ENCODE data around the gene VPS13D. TPM values are rescaled to one million over a fixed set of nuclear protein-coding genes. Genes with fewer than 3 reads are reported as not detected.
A peak's percentile ranks its signal among the peaks of the same experiment; 100 is the strongest.

Gene VPS13D
- total RNA-seq, 1 donor from 2014 or later: 77.8 TPM

DNA sequence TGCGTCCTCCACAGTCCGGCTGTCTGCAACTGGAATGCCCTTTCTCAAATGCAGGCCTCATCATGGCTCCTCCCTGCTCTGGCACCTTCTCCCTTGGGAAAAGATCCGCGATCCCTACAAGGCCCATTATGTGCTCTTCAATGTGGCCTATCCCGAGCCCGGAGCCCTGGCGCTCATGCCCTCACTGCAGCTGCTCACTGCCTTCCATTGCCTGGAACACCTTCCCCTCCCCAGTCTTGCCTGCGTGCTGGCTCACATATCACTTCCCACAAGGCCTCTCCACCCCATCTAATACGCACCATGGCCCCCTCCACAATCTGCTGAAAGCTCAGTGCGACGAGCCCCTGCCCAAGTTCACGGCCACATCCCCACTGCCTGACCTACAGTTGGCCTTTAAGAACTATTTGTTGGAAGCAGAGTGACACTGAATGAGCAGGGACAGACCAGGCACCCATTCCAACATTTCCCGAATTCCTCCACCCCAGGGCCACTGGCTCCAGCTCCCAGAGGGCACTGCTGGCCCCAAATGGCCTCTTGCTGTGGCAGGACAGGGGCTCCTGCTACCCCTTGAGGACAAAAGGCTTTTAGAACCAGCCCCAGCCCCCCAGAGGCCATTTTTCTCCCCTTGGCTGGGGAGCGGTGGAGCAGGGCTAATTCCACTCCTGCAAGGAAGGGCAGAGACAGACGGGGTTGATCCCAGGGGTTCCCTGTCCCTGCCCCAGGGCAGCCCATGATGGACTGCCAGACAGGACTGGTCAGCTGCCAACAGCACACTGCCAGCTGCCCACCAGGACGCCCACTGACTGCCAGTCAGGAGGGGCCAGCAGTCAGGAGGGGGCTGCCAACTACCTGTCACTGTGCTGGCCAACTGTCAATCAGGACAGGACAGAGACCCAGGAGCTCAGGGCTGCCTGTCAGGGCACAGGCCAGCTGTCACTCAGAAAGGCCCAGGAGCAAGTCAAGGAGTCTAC, 323.4 kb downstream of the VPS13D start:
- no peak for DNase-seq (ENCODE audit: low spot score in 2 of 2, unreplicated experiment in 2 of 2)
- Mint-ChIP-seq H3K4me1 (peaks cover 50% of the 10 kb centered on the region), H3K36me3 (peaks cover 11% of the 10 kb centered on the region), H3K9me3 (peaks cover 1% of the 10 kb centered on the region), H3K27ac (peak overlapping the region; percentile 99), H3K4me3 (no peak overlapping the region), H3K27me3 (ENCODE audit: low read depth) (no peaks in the 10 kb centered on the region)
- TF ChIP-seq, protein P1, sequence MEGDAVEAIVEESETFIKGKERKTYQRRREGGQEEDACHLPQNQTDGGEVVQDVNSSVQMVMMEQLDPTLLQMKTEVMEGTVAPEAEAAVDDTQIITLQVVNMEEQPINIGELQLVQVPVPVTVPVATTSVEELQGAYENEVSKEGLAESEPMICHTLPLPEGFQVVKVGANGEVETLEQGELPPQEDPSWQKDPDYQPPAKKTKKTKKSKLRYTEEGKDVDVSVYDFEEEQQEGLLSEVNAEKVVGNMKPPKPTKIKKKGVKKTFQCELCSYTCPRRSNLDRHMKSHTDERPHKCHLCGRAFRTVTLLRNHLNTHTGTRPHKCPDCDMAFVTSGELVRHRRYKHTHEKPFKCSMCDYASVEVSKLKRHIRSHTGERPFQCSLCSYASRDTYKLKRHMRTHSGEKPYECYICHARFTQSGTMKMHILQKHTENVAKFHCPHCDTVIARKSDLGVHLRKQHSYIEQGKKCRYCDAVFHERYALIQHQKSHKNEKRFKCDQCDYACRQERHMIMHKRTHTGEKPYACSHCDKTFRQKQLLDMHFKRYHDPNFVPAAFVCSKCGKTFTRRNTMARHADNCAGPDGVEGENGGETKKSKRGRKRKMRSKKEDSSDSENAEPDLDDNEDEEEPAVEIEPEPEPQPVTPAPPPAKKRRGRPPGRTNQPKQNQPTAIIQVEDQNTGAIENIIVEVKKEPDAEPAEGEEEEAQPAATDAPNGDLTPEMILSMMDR (IDR thresholded peaks at IDR 0.05; ENCODE audit: unreplicated experiment): no peak

DNA sequence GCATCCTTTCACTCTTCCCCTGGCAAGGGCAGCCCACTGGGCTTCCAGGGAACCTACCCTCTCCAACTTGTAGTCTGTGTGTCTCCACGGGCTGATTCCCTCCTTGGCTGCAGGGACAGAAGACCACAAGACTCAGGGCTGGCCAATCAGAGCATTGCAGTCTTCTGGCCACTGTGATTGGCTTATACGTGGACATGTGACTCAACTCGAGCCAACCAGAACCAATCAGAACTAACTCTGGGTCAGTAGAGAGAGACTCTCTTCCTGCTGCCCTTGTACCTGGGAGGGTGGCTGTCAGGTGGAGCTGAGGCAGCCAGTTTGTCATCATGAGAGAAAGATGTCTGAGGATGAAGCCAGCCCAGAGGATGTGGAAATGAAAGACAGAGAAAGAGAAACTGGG, 324.1 kb downstream of the VPS13D start:
- Mint-ChIP-seq H3K36me3 (peaks cover 17% of the 10 kb centered on the region), H3K4me3 (no peak overlapping the region), H3K9me3 (peaks cover 5% of the 10 kb centered on the region), H3K4me1 (peaks cover 47% of the 10 kb centered on the region), H3K27ac (peak overlapping the region; percentile 99), H3K27me3 (ENCODE audit: low read depth) (no peaks in the 10 kb centered on the region)
- TF ChIP-seq, protein P1 (IDR thresholded peaks at IDR 0.05; ENCODE audit: unreplicated experiment): no peak
- no peak for DNase-seq (ENCODE audit: low spot score in 2 of 2, unreplicated experiment in 2 of 2)

DNA sequence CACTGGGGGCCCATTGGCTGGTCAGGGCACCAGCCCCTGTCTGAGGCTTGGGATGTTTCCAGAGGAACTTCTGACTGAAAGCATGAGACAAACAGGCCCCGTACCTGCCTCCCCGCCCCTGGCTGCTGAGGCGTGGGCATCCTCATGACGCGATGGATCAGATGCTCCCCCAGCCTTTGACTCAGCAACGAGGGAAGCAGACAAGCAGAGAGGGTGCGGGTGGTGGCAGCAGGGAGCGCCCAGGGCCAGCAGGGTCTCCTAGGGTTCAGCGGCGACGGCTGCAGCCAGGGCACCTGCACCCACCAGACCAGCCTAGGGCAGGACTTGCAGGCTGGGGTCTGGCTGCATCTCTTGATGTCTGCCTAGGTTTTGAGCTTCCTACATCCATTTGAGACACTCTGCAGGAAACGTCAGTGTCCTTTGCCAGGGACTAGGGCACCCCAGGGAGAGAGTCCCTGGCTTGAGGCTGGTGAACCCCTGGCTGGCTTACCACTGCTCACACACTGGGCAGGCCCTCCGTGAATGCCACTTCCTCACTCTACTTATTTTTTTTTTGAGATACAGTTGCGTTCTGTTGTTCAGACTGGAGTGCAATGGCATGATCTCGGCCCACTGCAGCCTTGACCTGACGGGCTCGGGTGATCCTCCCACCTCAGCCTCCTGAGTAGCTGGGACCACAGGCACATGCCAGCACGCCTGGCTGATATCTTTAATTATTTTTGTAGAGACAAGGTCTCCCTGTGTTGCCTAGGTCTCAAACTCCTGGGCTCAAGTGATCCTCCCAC, 324.9 kb downstream of the VPS13D start:
- Mint-ChIP-seq H3K4me1 (peaks cover 39% of the 10 kb centered on the region), H3K4me3 (no peak overlapping the region), H3K27ac (peak overlapping the region; percentile 99), H3K36me3 (peaks cover 20% of the 10 kb centered on the region), H3K9me3 (peaks cover 5% of the 10 kb centered on the region), H3K27me3 (ENCODE audit: low read depth) (no peaks in the 10 kb centered on the region)
- TF ChIP-seq, protein P1 (IDR thresholded peaks at IDR 0.05; ENCODE audit: unreplicated experiment): no peak
- no peak for DNase-seq (ENCODE audit: low spot score in 2 of 2, unreplicated experiment in 2 of 2)

DNA sequence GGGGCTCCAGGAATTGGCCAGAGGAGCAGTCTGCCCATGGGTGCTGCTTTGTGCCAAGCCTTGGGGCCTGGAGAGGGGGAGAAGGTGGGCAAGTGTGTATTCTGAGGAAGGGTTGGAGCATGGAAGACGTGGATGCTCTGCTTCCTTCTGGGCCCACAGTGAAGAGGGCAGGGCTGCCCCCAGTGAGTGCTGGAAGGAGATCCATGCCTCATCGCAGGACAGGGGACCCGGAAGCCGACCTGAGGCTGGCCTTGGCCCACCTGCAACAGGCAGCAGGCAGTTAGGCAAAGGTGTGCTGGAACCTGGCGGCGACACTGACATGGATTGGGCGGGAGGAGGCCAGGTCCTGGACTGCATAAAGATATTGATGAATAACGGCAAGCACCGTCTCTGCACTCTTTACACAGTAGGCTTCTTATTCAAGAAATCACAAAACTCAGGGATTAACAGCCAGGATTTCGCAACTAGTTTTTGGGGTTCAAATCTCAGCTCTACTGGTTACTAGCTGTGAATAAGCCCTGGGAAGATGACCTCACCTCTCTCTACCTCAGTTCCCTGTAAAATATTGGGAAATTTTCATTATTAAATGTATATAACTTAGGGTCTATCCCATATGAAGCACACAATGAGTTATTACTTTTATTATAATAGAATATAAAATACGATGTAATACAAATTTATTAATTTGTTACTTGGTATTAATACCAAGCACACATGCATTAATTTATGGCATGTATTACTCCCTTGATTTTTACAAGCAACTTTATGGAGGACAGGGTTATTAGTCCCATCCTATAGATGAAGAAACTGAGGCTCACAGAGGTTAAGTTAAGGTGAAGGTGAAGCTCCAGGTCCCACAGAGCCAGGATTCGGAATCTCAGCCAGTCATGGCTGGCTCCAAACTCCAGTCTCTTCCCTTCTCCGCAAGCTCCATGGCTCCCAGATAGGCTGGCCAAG, 325.9 kb downstream of the VPS13D start:
- H3K36me3 Mint-ChIP-seq: peaks cover 20% of the 10 kb centered on the region
- peaks cover 33% of the 10 kb centered on the region for H3K4me1 Mint-ChIP-seq
- DNase-seq (ENCODE audit: low spot score in 2 of 2, unreplicated experiment in 2 of 2): no peak

More for the DNA sequence above, 325.9 kb downstream of the VPS13D start:
- Mint-ChIP-seq H3K9me3 (peaks cover 5% of the 10 kb centered on the region), H3K27ac (peak overlapping the region; percentile 99), H3K27me3 (ENCODE audit: low read depth) (no peaks in the 10 kb centered on the region), H3K4me3 (no peak overlapping the region)
- TF ChIP-seq, protein P1 (IDR thresholded peaks at IDR 0.05; ENCODE audit: unreplicated experiment): no peak

Measured in mesothelial cell of epicardium (in vitro differentiated cells).